Activated T-cell treated with anti-CD3 and anti-CD28 coated beads, Interleukin-2, amount 50 U/mL, for 48 hours (primary cell): ENCODE data around the gene PMM2.
"Not testable (repeated sequence)": the region's sequence is repeated elsewhere in the genome, so short reads cannot be mapped to it uniquely, and the experiment has no call there.

Experiments
- DNase-seq, 2 experiments: peaks; one replicate each; pipeline ENCODE4 v3.0.0-alpha.2; 2020

Gene PMM2

GRCh38 chr16:8819411-8820034, 21.9 kb downstream of the PMM2 start:
- no peak for DNase-seq

GRCh38 chr16:8822403-8822802, 24.8 kb downstream of the PMM2 start:
- no peak for DNase-seq

DNA sequence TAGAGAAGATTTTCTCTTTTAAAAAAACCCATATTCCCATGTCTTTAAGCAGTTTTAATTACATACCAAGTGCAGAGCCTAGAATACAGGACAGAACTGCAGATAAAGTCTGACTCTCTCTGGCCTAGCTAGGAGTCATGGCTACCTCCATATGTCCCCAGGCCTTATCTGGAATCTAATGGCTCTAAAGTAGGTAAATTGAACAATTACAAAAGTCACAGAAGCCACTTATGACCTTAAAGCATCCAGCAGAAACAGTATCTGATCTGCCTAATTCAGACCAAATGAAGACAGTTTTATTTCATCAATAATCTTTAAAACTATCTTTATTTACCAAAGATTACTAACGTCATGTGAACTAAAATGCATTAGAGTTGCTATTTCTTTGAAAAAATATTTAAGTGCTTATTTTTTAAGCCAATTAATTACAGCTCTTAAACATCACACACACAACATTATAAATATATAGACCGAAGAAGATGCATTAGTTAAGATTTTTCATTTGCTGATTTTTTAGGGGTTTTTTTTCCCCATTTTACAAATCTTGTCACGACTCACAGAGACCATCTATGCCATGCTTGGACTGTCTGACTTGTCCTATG, 28.7 kb downstream of the PMM2 start:
- DNase-seq = no peak

DNA sequence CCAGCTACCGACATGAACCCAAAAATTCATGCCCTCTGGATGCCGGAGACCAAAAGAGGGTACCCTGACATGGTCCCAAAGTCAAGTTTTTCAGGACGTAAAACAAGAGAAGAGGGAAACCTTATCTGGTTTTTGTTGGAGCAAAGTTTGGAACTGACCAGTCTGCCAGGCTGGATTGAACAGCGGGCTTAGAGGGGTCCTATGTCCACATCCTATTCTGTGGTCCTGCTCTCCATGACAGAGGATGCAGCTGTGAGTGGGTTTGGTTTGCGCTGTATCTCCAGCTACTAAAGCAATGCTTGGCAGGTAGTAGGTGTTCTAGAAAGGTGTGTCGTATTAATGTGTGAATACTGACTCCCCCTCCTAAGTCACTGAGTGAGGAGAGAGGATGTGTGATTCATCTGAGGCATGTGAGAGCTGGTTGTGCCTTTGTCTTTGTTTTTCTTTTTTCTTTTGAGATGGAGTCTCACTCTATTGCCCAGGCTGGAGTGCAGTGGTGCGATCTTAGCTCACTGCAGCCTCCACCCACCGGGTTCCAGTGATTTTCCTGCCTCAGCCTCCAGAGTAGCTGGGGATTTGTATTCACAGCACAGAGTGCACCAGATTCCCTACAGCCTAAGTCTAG, 31.0 kb downstream of the PMM2 start:
- no peak for DNase-seq

DNA sequence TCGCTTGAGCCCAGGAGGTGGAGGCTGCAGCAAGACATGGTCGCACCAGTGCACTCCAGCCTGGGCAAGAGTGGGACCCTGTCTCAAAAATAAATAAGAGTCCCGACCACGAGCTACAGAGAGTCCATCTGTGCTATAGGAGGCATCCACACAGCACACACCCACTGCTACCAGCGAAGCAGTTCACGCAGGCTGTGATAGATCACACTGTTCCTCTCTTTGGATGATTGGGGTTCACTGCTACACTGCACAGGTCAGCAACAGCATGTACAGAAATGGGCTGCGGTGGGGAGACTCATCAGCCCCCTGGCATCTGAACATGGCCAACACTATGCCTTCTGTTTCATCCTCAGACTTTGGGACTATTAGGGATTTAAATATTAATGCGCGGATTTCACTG, 33.8 kb downstream of the PMM2 start:
- no peak for DNase-seq

DNA sequence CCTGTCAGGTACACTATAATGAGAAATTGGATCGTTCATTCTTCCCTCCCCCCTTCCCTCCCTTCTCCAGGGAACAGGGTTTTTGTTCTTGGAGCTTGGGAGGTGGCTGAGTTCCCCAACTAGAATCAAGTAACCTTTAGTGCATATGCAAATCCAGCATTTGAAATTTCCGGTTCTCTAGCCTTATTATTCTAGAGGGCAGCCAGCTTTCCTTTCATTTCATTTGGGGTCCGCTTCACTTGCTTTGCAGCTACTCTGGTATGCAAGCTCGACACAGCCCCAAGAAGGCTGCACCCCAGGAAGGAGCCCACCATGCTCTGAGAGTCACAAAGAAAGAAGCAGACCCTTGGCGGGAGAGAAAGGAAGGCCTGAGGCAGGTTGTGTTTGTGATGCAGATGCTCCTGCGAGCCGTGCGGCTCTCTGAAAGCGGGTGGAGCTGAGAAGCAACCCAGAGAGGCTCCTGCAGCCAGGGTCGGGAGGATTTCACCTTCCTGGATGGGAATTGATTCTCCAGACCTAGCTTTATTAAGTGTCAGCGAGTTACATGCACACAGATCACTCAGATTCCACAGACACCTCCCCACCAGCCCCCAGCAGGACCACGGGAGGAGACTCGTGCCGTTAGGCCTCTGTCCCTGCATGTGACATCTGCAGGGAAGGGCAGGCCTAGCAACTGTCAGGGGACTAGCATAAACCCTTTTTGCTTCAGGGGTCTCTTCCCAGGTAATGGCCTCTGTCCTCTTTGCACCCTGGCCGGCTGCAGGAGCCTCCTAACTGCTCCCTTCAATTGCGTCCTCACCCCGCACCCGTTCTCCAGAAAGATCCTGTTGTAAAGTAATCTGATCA, 34.5 kb downstream of the PMM2 start:
- no peak for DNase-seq

DNA sequence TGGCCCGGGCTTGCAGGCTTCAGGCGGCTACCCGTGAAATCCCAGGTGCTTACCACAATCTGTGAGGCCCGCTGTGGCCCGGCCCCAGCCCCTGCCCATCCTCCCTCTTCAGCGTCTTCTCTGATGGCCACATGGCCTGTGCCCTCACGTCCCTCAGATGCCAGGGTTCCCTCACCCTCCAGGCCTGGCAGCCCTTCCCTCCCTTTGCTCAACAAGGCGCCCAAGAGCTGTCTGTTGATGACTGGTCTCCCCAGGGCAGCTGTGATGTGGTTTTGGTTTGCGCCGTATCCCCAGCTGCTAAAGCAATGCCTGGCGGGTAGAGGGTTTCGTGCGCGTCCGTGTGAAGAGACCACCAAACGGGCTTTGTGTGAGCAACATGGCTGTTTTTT, 35.1 kb downstream of the PMM2 start:
- DNase-seq = no peak

DNA sequence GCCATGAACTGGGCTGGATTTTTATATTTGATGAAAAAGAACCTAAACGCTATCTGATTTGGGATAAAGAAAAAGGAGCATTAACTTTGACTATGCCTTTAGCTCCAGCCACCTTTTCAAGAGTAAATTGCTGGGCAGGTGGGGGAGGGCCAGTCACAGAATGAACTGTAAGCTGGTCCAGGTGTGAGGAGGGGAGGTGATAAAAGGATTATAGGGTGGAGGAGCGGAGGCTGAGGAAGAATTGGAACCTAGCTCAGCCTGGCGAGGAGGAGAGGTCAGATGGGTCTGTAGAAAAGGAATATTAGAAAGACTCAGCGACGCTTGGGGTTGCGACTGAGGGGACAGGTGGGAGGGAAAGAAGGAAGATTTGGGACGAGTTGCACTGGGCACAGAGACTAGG, 39.2 kb downstream of the PMM2 start:
- DNase-seq = not testable (repeated sequence)

GRCh38 chr16:8837594-8837993, 40.0 kb downstream of the PMM2 start:
- DNase-seq = not testable (repeated sequence)

DNA sequence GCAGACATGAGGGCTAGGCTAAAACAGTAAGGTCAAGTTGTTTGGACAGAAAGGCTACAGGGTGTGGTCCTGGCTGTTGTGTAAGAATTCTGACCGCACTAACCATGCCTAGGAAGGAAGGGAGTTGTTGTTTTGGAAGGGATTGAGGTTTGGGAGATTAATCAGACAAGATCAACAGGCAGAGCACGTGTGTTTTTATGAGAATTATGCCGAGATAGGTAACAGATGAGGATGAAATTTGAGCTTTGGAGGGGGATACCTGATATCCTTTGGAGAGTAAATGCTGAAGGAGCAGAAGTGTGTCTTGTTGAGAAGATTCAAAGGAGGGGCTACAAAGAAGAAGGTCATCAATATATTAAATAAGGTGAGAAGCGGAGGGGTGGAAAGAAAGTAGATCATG, 44.4 kb downstream of the PMM2 start:
- not testable (repeated sequence) for DNase-seq

GRCh38 chr16:8843296-8843695, 45.7 kb downstream of the PMM2 start:
- DNase-seq = not testable (repeated sequence)

DNA sequence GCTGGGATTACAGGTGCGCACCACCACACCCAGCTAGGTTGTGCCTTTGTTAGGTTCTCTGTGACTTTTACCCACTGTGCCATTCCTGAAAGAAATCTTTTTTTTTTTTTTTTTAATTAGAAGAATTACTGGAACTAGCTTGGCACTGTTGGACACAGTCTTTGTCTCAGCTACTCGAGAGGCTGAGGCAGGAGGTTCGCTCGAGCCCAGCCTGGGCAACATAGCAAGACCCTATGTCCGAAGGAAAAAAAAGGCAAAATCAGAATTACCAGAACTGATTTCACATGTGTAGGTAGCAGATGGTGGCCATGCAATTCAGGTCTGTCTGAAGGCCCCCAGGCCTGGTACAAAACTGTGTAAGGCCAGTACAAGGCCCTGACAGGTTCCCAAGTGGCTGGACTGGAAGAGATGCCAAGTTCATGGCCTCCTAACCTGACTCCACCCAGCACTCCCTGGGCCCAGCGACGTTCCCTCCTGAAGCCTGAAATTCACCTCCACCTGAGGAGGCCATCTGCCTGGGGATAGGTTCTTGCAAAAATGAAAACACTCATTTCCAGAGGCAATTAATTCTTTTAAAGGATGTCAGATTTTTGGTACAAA, 48.2 kb downstream of the PMM2 start:
- DNase-seq = no peak

DNA sequence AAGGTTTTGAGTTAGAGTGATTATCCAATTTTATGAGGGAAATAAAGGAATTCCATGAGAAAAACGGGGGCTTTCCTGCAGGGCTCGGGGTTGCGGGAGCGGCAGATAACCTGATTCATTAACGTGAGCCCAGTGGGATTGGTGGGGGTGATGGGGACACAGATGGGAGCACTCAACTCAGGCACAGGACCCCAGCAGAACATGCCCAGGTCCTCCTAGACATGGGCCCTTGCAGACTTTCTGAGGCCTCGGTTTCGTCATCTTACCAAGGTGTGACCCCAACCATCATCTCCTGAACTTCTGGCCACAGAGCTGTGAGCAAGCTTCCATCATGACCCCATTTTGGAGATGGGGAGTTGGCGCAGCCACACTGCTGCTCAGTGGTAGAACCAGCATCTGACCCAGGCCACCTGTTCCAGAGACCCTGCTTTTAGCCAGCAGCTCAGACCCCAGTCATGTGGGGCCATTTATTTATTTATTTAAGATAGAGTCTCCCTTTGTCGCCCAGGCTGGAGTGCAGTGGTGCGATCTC, 48.8 kb downstream of the PMM2 start:
- no peak for DNase-seq

- no peak for DNase-seq
These were observed 49.5 kb downstream of the PMM2 start for GRCh38 chr16:8847145-8847544.

DNA sequence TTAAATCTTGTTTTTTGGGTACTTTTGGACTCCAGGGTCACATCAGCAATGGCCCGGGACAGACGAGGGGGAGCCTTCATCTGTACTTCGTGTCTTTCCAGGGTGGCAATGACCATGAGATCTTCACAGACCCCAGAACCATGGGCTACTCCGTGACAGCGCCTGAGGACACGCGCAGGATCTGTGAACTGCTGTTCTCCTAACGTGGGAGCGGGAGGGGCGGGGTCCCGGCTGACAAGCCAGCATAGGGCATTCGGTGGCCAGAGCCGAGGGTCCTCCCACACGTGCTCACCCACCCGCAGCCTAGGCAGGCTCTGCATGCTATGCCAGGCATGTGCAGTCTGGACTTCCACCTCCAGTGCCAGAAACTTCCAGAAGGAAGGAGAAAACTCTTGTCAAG, 50.0 kb downstream of the PMM2 start:
- no peak for DNase-seq

GRCh38 chr16:8848231-8848938, 50.7 kb downstream of the PMM2 start:
- peak in 1 of 2 experiments; percentile 11 for DNase-seq

GRCh38 chr16:8848939-8849391, 51.3 kb downstream of the PMM2 start:
- DNase-seq = no peak

GRCh38 chr16:8849411-8850011, 51.9 kb downstream of the PMM2 start:
- no peak for DNase-seq

- no peak for DNase-seq
These were observed 52.7 kb downstream of the PMM2 start for GRCh38 chr16:8850279-8850885.

- DNase-seq = no peak
These were observed 54.2 kb downstream of the PMM2 start for GRCh38 chr16:8851761-8852403.

GRCh38 chr16:8852534-8852933, 54.9 kb downstream of the PMM2 start:
- no peak for DNase-seq
